GM19023 (cell line): Measurements from ENCODE around the gene RGS7.
"Not testable (repeated sequence)": the region's sequence is repeated elsewhere in the genome, so short reads cannot be mapped to it uniquely, and the experiment has no call there.

Experiments used
- ATAC-seq: cut with Tn5 transposase; IDR thresholded peaks from one replicate; pipeline ENCODE4 v1.9.1; 2021; ENCODE audit warnings: mild to moderate bottlenecking, moderate library complexity; ENCODE audit not compliant: unreplicated experiment

Gene RGS7

GRCh38 chr1:241095847-241096246, 261.2 kb downstream of the RGS7 start:
- ATAC-seq: no peak

GRCh38 chr1:241090798-241091197, 266.2 kb downstream of the RGS7 start:
- no peak for ATAC-seq

- ATAC-seq: not testable (repeated sequence)
Observed at GRCh38 chr1:241089066-241089465, 267.9 kb downstream of the RGS7 start.

- not testable (repeated sequence) for ATAC-seq
Observed at GRCh38 chr1:241088075-241088474, 268.9 kb downstream of the RGS7 start.

- ATAC-seq: no peak
Observed at GRCh38 chr1:241086686-241087085, 270.3 kb downstream of the RGS7 start.

GRCh38 chr1:241083285-241083684, 273.7 kb downstream of the RGS7 start:
- no peak for ATAC-seq

GRCh38 chr1:241081473-241081872, 275.5 kb downstream of the RGS7 start:
- ATAC-seq: no peak

- ATAC-seq: no peak
Observed at GRCh38 chr1:241079459-241079858, 277.5 kb downstream of the RGS7 start.

GRCh38 chr1:241079047-241079446, 278.0 kb downstream of the RGS7 start:
- ATAC-seq: no peak

- ATAC-seq: no peak
Observed at GRCh38 chr1:241077386-241078147, 279.4 kb downstream of the RGS7 start.

- no peak for ATAC-seq
Observed at GRCh38 chr1:241074507-241074906, 282.5 kb downstream of the RGS7 start.

GRCh38 chr1:241068359-241068758, 288.6 kb downstream of the RGS7 start:
- ATAC-seq: no peak

- ATAC-seq: no peak
Observed at GRCh38 chr1:241063276-241063675, 293.7 kb downstream of the RGS7 start.

GRCh38 chr1:241061062-241061461, 295.9 kb downstream of the RGS7 start:
- no peak for ATAC-seq

GRCh38 chr1:241048622-241049021, 308.4 kb downstream of the RGS7 start:
- no peak for ATAC-seq

GRCh38 chr1:241045659-241046058, 311.3 kb downstream of the RGS7 start:
- no peak for ATAC-seq

GRCh38 chr1:241034203-241034936, 322.6 kb downstream of the RGS7 start:
- ATAC-seq: no peak

- ATAC-seq: no peak
Observed at GRCh38 chr1:241024834-241025233, 332.2 kb downstream of the RGS7 start.

- ATAC-seq: no peak
Observed at GRCh38 chr1:241022366-241022765, 334.6 kb downstream of the RGS7 start.

- ATAC-seq: no peak
Observed at GRCh38 chr1:241020851-241021697, 335.9 kb downstream of the RGS7 start.

- no peak for ATAC-seq
Observed at GRCh38 chr1:241012708-241013340, 344.2 kb downstream of the RGS7 start.
